Putamen (tissue), 1 donor: ENCODE data around the gene ZNF548.

Experiments used
- DNase-seq: peaks from one replicate; pipeline ENCODE4 v3.0.0-alpha.2; 2016; ENCODE audit warnings: low spot score

ZNF548 gene

GRCh38 chr19:57398868-57399267 lies 9.2 kb downstream of the ZNF548 start:
- no peak for DNase-seq

GRCh38 chr19:57403737-57404563 lies 14.3 kb downstream of the ZNF548 start:
- DNase-seq = no peak

GRCh38 chr19:57406516-57407123 lies 17.0 kb downstream of the ZNF548 start:
- DNase-seq = no peak

GRCh38 chr19:57410877-57411671 lies 21.4 kb downstream of the ZNF548 start, which contains the start of gene ZNF17:
Gene ZNF17 (plus strand): TSS chr19:57411161. CDS start chr19:57413616, 2,455 bp downstream.
- DNase-seq = peak; percentile 95

DNA sequence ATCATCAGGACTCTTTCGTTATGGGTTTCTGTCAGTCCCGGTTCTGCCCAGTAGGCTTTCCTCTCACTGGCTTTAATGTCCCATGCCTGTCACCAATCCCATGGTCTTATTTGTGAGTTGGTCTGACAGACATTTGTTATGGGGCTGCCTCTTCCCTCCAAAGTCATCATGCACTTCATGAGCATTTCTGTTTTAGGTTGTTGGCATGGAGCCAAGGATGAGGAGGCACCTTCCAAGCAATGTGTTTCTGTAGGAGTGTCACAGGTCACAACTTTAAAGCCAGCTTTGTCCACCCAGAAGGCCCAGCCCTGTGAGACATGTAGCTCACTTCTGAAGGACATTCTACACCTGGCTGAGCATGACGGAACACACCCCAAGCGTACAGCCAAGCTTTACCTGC lies 29.8 kb downstream of the ZNF548 start:
- no peak for DNase-seq

DNA sequence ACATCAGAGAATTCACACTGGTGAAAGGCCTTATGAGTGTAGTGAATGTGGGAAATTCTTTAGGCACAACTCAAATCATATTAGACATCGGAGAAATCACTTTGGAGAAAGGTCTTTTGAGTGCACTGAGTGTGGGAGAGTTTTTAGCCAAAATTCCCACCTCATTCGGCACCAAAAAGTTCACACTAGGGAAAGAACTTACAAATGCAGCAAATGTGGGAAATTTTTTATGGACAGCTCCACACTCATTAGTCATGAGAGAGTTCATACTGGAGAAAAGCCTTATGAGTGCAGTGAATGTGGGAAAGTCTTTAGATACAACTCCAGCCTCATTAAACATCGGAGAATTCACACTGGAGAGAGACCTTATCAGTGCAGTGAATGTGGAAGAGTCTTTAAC lies 31.4 kb downstream of the ZNF548 start:
- DNase-seq = no peak

DNA sequence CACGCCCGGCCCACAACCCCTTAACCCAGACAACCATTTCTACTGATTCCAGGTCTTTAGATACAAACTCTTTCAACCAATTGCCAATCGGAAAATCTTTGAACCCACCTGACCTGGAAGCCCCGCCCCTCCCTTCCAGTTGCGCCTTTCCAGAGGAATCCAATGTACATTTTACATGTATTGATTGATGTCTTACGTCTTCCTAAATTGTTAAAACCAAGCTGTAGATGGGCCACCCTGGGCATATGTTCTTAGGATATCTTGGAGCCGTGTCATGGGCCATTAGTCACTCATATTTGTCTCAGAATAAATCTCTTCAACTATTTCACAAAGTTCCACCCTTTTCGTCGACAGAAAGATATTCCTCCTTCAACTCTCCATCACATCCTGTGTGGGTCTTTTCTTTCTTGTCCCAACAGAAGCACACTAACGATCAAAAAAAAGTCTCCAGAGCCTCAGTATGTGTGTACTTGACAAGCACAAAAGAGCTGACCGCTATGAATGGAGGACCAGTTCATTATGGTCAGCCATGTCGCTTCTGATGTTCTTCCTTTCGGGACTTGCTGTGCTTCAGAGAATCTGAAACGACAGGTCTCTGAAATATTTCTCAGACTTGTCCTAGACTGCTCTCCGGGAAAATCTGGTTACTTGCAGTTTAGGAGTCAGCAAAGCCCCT lies 44.9 kb downstream of the ZNF548 start:
- no peak for DNase-seq

DNA sequence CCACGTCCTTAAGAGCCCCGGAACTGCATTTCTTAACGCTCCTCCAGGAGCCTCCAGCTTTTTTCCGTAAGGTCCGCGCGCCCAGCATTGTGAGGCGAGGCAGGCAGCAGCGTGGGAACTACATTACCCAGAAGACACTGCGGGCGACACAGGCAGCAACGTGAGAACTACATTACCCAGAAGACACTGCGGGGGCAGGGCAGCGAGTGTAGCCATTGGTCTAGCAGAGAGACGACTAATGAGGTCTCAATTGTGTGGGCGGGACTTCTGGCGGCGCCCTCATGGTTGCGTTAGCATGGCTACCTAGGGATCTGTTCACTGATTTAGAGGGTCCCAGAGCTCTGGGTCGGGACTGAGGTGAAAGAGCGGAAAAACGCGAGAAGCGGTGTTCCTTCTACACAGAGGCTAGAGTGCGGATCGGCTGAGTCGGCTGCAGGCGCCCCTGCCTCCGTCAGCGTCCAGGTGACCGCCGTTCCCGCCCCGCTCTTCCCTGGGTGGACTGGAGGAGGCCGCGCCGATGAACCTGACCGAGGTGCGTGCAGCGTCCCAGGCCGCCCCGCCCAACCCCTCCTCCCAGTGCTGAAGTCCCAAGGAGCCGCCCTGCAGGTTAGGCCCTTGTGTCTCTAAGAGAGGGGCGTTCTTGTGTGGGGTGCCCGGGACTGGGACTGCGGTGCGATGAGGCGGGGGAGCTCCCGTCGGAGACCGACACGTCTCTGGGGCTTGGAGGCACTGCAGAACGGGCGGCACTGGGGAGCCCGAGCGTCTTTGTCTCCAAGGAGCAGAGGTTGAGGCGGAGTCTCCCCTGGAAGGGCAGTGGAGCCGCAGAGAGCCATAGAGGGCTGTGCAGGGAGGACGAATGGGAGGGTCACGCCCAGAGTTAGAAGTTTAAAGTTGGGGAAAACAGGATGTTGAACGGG lies 45.7 kb downstream of the ZNF548 start, which contains the start of gene ZNF749:
ZNF749 (plus strand) TSS at position 264 of the 917 bp plus-strand sequence; CDS start at position 518, 254 bp downstream.
- peak; percentile 97 for DNase-seq

DNA sequence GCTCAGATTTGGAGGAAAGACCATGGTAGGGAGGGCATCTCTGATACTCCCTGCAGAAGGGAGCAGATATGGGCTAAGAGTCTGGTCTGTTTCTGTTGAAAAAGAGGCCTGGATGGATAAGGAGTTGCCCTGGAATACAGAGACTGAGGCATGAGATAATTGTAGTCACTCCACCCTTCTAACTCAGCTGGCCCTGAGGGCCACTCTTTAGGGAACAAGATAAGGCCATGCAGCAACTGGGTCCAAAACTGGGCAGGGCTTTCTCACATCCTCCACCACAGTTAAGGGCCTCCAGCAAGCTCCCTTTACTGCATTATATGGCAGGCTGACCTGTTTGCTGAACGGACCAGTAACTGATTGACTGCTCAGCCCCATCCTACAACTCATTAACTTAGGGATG lies 46.8 kb downstream of the ZNF548 start:
- DNase-seq = no peak

DNA sequence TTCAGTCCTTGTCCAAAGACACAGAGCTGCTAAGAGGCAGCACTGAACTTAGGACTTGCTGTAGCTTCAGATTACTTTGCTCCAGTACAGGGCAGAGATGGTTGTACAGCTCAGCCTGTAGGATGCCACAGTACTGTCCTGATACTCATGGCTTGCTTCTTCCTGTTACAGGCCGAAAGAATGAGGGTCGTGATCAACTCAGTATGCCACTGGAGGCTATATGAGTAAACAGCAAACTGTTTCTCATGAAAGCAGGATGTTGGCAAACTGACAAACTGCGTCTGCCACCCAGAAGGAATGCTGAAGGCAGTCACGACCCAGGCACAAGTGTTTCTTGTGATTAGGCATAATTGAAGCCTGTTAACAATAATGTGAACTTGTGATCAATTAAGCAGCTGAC lies 48.3 kb downstream of the ZNF548 start:
- no peak for DNase-seq

DNA sequence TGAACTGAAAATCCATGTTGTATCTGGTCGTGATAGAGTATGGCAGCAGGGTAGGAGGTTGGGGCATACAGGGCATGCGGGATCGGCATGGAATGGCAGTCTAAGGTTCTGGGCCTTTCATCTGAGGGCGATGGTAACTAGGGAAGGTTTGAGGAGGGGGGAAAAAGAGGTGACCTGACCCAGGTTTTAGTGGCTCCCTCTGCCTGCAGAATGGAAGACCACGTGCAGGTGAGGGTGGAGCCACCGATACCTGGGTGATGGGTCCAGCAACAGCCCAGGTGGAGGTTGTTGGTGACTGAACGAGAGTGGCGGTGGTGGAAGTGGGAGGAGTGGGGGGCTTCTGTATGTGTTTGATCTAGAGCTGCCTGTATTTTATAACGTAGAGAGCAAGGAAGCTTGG lies 49.3 kb downstream of the ZNF548 start:
- no peak for DNase-seq

DNA sequence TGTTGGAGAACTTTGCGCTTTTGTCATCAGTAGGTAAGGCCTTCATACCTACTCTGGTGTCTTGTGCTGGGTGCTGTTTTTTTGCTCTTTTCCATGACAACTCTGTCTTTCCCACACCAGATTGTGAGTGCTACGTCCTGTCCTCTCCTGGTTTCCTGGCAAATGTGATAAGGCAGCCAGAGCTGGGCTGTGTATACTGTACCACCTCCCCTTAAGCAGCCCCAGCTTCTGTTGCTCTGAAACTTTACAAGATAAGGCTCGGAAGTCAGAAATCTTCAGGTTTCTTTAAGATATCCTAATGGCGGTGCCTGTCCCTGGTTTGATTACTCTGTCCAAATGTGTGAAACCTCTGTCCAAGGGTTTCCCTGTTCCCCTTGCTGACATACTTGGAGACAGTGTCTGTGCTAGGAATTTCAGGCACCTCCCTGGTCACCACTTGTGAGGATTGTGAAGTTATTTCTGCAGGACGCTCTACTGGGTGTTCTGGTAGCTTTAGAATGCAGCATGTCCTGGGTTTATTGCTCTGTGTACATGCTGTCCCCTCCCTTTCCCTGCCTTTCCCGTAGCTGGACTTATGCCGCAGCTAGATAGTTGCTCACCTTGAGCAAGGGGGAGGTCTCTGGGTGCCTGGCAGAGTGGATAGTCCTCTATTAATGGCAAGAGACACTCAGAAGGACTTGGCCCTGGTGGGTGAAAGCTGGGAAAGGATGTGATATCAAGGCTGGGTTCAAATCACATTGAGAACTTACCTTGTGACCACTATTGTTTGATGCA lies 52.5 kb downstream of the ZNF548 start:
- DNase-seq = no peak

- no peak for DNase-seq
Measured at GRCh38 chr19:57443121-57443696, 53.6 kb downstream of the ZNF548 start.

DNA sequence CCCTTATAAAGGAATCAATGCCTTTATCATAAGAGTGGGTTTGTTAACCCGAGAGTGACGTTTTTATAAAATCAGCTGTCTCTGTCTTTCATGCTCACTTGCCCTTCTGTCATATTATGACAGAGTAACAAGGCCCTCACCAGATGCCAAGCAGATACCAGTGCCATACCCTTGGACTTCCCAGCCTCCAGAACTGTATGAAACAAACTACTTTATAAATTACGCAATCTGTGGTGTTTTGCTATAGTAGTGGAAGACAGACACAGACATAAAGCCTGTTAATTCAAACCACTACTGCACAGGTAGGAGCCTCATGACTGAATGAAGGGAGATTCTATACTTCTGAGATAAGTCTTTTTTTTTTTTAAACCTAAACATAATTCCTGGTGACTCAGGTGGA lies 62.7 kb downstream of the ZNF548 start:
- DNase-seq = no peak
